Mononuclear cell (primary cell): ENCODE results near the gene WDR33. TPM values are rescaled to one million over a fixed set of nuclear protein-coding genes. Genes with fewer than 3 reads are reported as not detected.
"Not testable (repeated sequence)": the region's sequence is repeated elsewhere in the genome, so short reads cannot be mapped to it uniquely, and the experiment has no call there.

Experiments
- H3K27me3 ChIP-seq: 2 replicates; pipeline ENCODE4 v1.6.0; 2011; ENCODE audit warnings: low read length, control low read depth; ENCODE audit not compliant: insufficient read depth
- H3K4me1 ChIP-seq: 2 replicates; pipeline ENCODE4 v1.5.1; 2011; ENCODE audit warnings: mild to moderate bottlenecking, low read length, control low read depth; ENCODE audit not compliant: insufficient read depth
- H3K4me3 ChIP-seq: 2 replicates; pipeline ENCODE4 v1.5.1; 2011; ENCODE audit warnings: mild to moderate bottlenecking, low read length, moderate library complexity
- H3K9me3 ChIP-seq: 2 replicates; pipeline ENCODE4 v1.5.1; 2011; ENCODE audit warnings: low read depth, mild to moderate bottlenecking, control low read depth, low read length
- total RNA-seq: library from RNA; depleted of rRNA; stranded (reverse); fragments of >200 nt; gene quantifications from one replicate; pipeline ENCODE4 v1.2.3, GENCODE V29; 2012

WDR33 gene
- total RNA-seq, 1 donor, result 68.0 TPM

DNA sequence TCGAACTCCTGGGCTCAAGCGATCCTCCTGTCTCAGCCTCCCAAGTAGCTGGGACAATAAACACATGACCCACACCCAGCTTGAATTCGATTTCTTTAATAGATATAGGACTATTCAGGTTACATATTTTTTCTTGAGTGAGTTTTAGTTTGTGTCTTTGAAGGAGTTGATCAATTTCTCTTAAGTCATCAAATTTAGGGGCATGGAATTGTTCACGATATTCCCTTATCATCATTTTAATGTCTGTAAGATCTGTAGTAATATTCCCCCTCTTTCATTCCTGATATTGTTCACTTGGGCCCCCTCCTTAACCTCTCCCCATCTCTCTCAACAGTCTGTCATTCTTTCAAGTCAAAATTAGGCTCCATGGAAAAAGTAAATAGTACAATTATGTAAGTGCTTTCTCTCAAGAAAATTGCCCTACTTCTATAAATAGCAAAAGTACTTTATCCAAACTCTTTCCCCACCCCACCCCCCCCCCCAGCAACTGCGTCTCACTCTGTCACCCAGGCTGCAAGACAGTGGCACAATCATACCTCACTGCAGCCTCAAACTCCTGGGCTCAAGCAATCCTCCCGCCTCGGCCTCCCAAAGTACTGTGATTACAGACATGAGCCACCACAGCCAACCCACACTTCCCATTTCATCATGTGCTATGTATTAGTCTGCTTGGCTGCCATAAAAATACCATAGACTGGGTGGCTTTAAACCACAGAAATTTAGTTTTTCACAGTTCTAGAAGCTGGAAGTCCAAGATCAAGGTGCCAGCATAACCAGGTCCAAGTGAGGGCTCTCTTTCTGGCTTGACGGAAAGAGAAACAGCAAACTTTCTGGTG, 20.1 kb downstream of the WDR33 start:
- no peak overlapping the region for H3K4me3 ChIP-seq
- H3K27me3 ChIP-seq, result no peaks in the 10 kb centered on the region
- H3K4me1 ChIP-seq, result peaks cover 28% of the 10 kb centered on the region
- no peaks in the 10 kb centered on the region for H3K9me3 ChIP-seq

- Histone ChIP-seq H3K27me3 (no peaks in the 10 kb centered on the region), H3K4me1 (peaks cover 12% of the 10 kb centered on the region), H3K4me3 (no peak overlapping the region), H3K9me3 (no peaks in the 10 kb centered on the region)
Measured at GRCh38 chr2:127786048-127786809, 24.7 kb downstream of the WDR33 start.

GRCh38 chr2:127784965-127785518, 25.9 kb downstream of the WDR33 start:
- Histone ChIP-seq H3K4me3 (no peak overlapping the region), H3K4me1 (peaks cover 12% of the 10 kb centered on the region), H3K9me3 (no peaks in the 10 kb centered on the region), H3K27me3 (no peaks in the 10 kb centered on the region)

DNA sequence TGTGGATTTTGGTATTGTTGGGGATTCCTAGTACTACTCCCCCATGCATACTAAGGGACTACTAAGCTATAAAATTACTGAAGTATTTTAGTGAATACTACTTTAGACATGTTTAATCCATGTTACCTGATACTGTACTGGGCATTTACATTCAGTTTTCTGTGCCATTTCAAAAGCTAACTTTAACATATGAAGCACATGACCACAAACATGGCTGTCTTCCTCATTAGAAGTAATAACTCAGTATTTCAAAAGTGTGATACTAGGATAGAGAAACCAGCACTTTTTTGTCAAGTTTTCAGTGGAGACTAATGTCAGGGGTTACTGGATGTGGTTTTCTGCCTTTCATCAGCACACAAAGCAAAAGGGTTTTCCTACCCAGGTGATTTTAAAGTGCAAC, 27.9 kb downstream of the WDR33 start:
- peaks cover 12% of the 10 kb centered on the region for H3K4me1 ChIP-seq
- no peaks in the 10 kb centered on the region for H3K27me3 ChIP-seq
- H3K4me3 ChIP-seq, result no peak overlapping the region
- no peaks in the 10 kb centered on the region for H3K9me3 ChIP-seq

DNA sequence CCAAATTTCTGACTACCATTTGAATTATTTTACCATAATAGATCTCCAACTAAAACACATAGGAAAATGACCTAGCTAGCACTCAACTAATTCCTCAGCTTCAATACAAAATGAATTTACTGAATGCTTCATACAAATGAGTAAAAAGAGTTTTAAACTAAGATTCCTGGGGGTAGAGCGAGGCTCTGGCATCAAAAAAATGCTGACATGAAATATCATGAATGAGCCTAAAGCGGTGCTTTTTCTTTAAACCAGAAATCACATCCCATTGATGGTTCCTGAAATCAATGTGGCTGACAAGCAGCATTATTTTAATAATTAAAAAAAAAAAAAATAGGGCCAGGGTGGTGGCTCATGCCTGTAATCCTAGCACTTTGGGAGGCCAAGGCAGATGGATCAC, 32.1 kb downstream of the WDR33 start:
- Histone ChIP-seq H3K9me3 (no peaks in the 10 kb centered on the region), H3K4me3 (no peak overlapping the region), H3K27me3 (no peaks in the 10 kb centered on the region), H3K4me1 (peaks cover 10% of the 10 kb centered on the region)

DNA sequence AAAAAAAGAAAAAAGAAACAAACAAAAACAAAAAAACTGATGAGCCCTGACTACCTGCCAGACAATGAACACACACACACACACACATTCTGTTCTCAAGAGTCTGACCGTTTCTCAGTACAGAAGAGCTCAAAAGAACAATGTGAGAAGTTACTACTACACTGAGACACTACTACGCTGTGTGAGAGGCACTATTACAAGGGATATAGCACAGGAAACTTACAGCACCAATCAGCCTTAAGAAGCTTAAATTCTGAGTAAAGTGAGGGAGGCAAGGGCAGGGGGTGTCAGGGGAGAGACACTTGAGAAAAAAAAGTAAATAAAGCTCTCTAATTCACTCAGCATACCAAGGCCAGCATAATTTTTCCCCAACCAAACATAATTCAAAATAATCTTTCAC, 32.5 kb downstream of the WDR33 start:
- Histone ChIP-seq H3K4me1 (peaks cover 8% of the 10 kb centered on the region), H3K4me3 (no peak overlapping the region), H3K9me3 (no peaks in the 10 kb centered on the region), H3K27me3 (no peaks in the 10 kb centered on the region)

DNA sequence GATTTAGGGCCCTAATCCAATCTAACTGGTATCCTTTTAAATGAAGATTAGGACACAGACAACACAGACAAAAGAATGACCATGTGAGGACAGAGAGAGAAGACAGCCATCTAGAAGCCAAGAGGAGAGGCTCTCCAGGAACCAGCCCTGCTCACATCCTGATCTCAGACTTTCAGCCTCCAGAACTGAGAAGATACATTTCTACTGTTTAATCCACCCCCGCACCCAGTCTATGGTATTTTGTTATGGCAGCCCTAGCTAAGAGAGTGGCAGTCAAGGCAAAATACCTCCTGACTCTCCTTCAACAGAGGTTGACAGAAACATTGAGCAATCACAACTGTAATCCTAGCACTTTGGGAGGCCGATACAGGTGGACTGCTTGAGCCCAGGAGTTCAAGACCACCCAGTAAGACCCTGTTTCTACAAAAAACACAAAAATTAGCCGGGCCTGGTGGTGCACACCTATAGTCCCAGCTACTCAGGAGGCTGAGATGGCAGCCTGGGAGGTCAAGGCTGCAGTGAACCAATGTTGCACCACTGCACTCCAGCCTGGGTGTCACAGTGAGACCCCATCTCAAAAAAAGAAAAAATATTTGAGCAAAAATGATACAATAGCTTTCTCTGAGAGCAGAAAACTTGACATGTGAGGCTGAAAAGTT, 34.7 kb downstream of the WDR33 start:
- no peaks in the 10 kb centered on the region for H3K27me3 ChIP-seq
- H3K4me3 ChIP-seq, result no peak overlapping the region
- no peaks in the 10 kb centered on the region for H3K9me3 ChIP-seq
- H3K4me1 ChIP-seq, result peaks cover 7% of the 10 kb centered on the region

DNA sequence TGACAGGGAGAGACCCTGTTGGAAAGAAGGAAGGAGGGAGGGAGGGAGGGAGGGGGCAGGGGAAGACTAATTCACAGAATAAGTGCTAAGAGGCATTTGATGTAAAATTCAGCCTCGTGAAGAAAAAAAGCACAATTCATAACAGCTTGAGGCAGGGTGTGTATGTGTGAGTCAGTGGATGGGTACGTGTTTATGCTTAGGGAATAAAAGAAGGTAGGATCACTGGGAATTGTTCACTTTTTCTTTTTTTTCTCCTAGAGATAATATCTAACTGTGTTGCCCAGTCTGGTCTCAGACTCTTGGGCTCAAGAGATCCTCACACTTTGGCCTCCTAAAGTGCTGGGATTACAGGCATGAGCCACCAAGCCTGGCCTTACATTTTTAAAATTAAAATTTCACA, 39.2 kb downstream of the WDR33 start:
- Histone ChIP-seq H3K27me3 (no peaks in the 10 kb centered on the region), H3K9me3 (no peaks in the 10 kb centered on the region), H3K4me3 (no peak overlapping the region), H3K4me1 (peaks cover 3% of the 10 kb centered on the region)

DNA sequence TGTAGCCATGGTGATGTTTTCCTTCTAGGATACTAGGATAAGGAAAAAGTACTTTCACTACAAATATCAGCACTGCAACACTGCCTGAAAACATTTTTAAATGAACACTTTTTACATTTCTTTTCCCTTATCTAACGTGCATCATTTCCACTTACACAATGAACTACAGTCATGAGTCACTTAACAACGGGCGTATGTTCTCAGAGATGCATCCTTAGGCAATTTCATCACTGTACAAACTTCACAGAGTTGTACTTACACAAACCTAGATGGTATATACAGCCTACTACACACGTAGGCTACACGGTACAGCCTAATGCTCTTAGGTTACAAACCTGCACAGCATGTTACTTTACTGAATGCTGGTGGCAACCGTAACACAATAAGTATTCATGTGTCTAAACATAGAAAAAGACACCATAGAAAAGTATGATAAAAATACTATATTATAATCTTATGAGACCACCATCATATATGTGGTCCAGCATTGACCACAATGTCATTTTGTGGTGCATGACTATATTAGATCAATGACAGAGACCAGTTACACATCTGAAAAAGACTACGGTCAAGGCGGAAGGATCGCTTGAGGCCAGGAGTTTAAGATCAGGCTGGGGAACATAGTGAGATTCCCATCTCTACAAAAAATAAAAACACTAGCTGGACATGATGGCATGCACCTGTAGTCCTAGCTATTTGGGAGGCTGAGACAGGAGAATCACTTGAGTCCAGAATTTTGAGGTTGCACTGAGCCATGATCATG, 39.8 kb downstream of the WDR33 start:
- H3K9me3 ChIP-seq, result no peaks in the 10 kb centered on the region
- H3K27me3 ChIP-seq, result no peaks in the 10 kb centered on the region
- peaks cover 3% of the 10 kb centered on the region for H3K4me1 ChIP-seq
- no peak overlapping the region for H3K4me3 ChIP-seq

- not testable (repeated sequence) for H3K4me3 ChIP-seq, H3K27me3 ChIP-seq, H3K4me1 ChIP-seq, H3K9me3 ChIP-seq
Measured at GRCh38 chr2:127770534-127770933, 40.4 kb downstream of the WDR33 start.

GRCh38 chr2:127769587-127769986, 41.4 kb downstream of the WDR33 start:
- H3K4me3 ChIP-seq, result no peak overlapping the region
- no peaks in the 10 kb centered on the region for H3K9me3 ChIP-seq
- H3K27me3 ChIP-seq, result no peaks in the 10 kb centered on the region
- H3K4me1 ChIP-seq, result peaks cover 3% of the 10 kb centered on the region

DNA sequence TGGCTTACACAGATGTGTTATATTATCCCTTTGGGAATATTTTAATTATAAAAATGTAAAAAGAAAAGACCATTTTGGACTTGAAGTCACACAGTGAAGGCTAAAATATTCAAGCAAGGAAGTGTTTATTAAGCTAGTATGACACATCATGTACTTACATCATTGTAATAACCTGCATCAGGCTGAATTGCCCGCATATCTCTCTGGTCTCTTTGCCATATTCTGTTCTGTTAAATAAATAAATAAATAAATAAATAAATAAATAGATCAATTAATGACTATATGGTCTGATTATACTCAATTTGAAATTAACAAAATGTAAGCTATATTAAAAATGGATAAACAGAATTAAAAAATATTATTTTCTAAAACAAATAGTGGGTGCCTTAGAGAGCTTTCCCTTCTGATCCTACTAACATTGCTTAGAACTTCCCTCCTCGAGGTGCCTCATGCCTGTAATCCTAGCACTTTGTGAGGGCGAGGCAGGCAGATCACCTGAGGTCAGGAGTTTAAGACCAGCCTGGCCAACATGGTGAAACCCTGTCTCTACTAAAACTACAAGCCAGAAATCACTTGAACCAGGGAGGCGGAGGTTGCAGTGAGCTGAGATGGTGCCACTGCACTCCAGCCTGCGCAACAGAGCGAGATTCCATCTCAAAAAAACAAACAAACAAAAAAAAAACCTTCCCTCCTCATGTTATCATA, 42.0 kb downstream of the WDR33 start:
- no peaks in the 10 kb centered on the region for H3K27me3 ChIP-seq
- H3K4me1 ChIP-seq, result peaks cover 3% of the 10 kb centered on the region
- no peak overlapping the region for H3K4me3 ChIP-seq
- no peaks in the 10 kb centered on the region for H3K9me3 ChIP-seq

DNA sequence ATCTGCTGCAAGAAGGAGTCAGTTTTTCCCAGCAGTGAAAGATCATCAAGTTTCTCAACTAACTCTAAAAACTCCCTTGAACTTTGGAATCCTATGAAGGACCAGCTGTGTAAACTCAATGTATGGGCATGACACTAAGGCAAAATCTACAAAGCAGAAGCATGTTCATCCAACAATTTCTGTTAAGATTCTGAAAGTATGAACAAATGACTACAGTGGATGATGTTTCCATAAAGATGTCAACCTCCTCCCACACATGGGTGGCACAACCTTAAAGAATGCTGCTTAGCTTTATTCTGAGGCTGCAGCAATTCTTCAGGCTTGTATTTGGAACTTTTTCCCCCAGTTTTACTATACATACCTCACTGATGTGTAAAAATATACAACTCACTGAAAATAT, 47.2 kb downstream of the WDR33 start:
- H3K27me3 ChIP-seq, result no peaks in the 10 kb centered on the region
- no peak overlapping the region for H3K4me3 ChIP-seq
- no peaks in the 10 kb centered on the region for H3K9me3 ChIP-seq
- H3K4me1 ChIP-seq, result no peaks in the 10 kb centered on the region

GRCh38 chr2:127762846-127763245, 48.1 kb downstream of the WDR33 start:
- Histone ChIP-seq H3K27me3 (no peaks in the 10 kb centered on the region), H3K4me1 (no peaks in the 10 kb centered on the region), H3K4me3 (no peak overlapping the region), H3K9me3 (no peaks in the 10 kb centered on the region)
